ENCODE data around the gene TNFSF13. TPM values are rescaled to one million over a fixed set of nuclear protein-coding genes. Genes with fewer than 3 reads are reported as not detected.

Gene TNFSF13
- total RNA-seq, 1 experiment from 2014 or later = 6.3 TPM

- Mint-ChIP-seq H3K4me1 (ENCODE audit: insufficient read depth, unreplicated experiment) (peaks cover 41% of the 10 kb centered on the region), H3K27me3 (ENCODE audit: insufficient read depth, unreplicated experiment) (no peaks in the 10 kb centered on the region), H3K9me3 (ENCODE audit: unreplicated experiment) (no peaks in the 10 kb centered on the region), H3K4me3 (ENCODE audit: unreplicated experiment) (no peak overlapping the region), H3K36me3 (ENCODE audit: insufficient read depth, unreplicated experiment) (peaks cover 86% of the 10 kb centered on the region), H3K27ac (ENCODE audit: low read depth, unreplicated experiment) (no peak overlapping the region)
- no peak for DNase-seq (ENCODE audit: unreplicated experiment)
- POLR2A ChIA-PET = interaction anchor here (2.0 to 13.7 kb wide), 3 partner anchors 11 to 110 kb away, joined by 13 to 294 read pairs (median 19); partner anchors contain the start of genes MPDU1, SENP3, SOX15 and TP53
- CTCF ChIA-PET = interaction anchor here (0.9 to 6.4 kb wide), 4 partner anchors 11 to 110 kb away, joined by 3 to 59 read pairs (median 8); partner anchors contain the start of genes SOX15 and TP53
- intact Hi-C loops (cut with micrococcal nuclease) = no loop called here
- no TSS peak for BruUV-seq (replicated peaks)
- TF ChIP-seq CTCF (IDR thresholded peaks at IDR 0.05; ENCODE audit: unreplicated experiment) = no peak
Measured at GRCh38 chr17:7577327-7578199, 19.0 kb downstream of the TNFSF13 start.

GRCh38 chr17:7579001-7579833, 20.7 kb downstream of the TNFSF13 start, which contains the start of gene CD68:
Gene CD68 (plus strand): TSS chr17:7579638. CDS start chr17:7579678, 40 bp downstream.
- no peaks in the 10 kb centered on the region for H3K27me3 Mint-ChIP-seq (ENCODE audit: insufficient read depth, unreplicated experiment)
- POLR2A ChIA-PET = interaction anchor here (0.6 to 13.7 kb wide), 16 partner anchors 9 to 575 kb away, joined by 3 to 294 read pairs (median 4); partner anchors contain the start of genes GABARAP, MPDU1, NAA38 and NEURL4
- H3K4me1 Mint-ChIP-seq (ENCODE audit: insufficient read depth, unreplicated experiment) = peaks cover 41% of the 10 kb centered on the region
- no peaks in the 10 kb centered on the region for H3K9me3 Mint-ChIP-seq (ENCODE audit: unreplicated experiment)
- peak within 1 kb of the TSS; percentile 86 for H3K27ac Mint-ChIP-seq (ENCODE audit: low read depth, unreplicated experiment)
- DNase-seq (ENCODE audit: unreplicated experiment) = peak; percentile 96
- H3K4me3 Mint-ChIP-seq (ENCODE audit: unreplicated experiment) = peak within 1 kb of the TSS; percentile 36
- no TSS peak for BruUV-seq (replicated peaks)
- CTCF ChIA-PET = interaction anchor here (0.6 to 6.4 kb wide), 3 partner anchors 9 to 569 kb away, joined by 3 to 59 read pairs (median 13); partner anchors contain the start of gene SOX15
- no peak for TF ChIP-seq CTCF (IDR thresholded peaks at IDR 0.05; ENCODE audit: unreplicated experiment)
- intact Hi-C loops (cut with micrococcal nuclease) = no loop called here
- peaks cover 78% of the 10 kb centered on the region for H3K36me3 Mint-ChIP-seq (ENCODE audit: insufficient read depth, unreplicated experiment)

GRCh38 chr17:7579834-7580603, 21.5 kb downstream of the TNFSF13 start:
- CTCF ChIA-PET = interaction anchor here (0.6 to 6.4 kb wide), 6 partner anchors 9 to 568 kb away, joined by 3 to 59 read pairs (median 3); partner anchors contain the start of gene SOX15
- POLR2A ChIA-PET = interaction anchor here (0.6 to 13.7 kb wide), 13 partner anchors 8 to 337 kb away, joined by 3 to 294 read pairs (median 5); partner anchors contain the start of genes GABARAP, MPDU1, NEURL4 and POLR2A
- no TSS peak for BruUV-seq (replicated peaks)
- Mint-ChIP-seq H3K27ac (ENCODE audit: low read depth, unreplicated experiment) (peak overlapping the region; percentile 86), H3K4me3 (ENCODE audit: unreplicated experiment) (peak overlapping the region; percentile 36), H3K27me3 (ENCODE audit: insufficient read depth, unreplicated experiment) (no peaks in the 10 kb centered on the region), H3K9me3 (ENCODE audit: unreplicated experiment) (no peaks in the 10 kb centered on the region), H3K36me3 (ENCODE audit: insufficient read depth, unreplicated experiment) (peaks cover 70% of the 10 kb centered on the region), H3K4me1 (ENCODE audit: insufficient read depth, unreplicated experiment) (peaks cover 39% of the 10 kb centered on the region)
- TF ChIP-seq CTCF (IDR thresholded peaks at IDR 0.05; ENCODE audit: unreplicated experiment) = no peak
- DNase-seq (ENCODE audit: unreplicated experiment) = no peak
- intact Hi-C loops (cut with micrococcal nuclease) = no loop called here

All from MCF 10A (cell line).